Heart left ventricle (tissue), 13 donors: ENCODE results near the gene DBET.

Experiments used
- POLR2A ChIP-seq, 2 donors: fragments of 450-650 bp; IDR thresholded peaks; one replicate each; pipeline ENCODE4 v1.6.1; 2017; ENCODE audit warnings: antibody characterized with exemption in 2 of 2, mild to moderate bottlenecking in 2 of 2, moderate library complexity in 2 of 2
- TF ChIP-seq, protein P1 (sequence below), 12 donors: fragments of 200-600 bp; sonication (generic) in 4 of 12; IDR thresholded peaks; one replicate each; pipeline versions ENCODE4 v1.5.0 to v1.8.0; 2018 to 2022; ENCODE audit warnings: antibody characterized with exemption in 12 of 12, mild to moderate bottlenecking in 5 of 12
- donor health status: ischemic (EF 13 %, LVEDD 7.1; RV severe dilation, severe dysfunction).
- donor health status: DM: no; HTN: yes; CAD: no.
- donor health status: DM: no; HTN: no; CAD: no.
- donor health status: ischemic (EF 25% LVEDD 6.9; RV normal size, moderate dysfunction).
- donor health status: ischemic (EF 25% LVEDD 5.7; RV mildly dilated, moderate dysfunction).
- donor health status: ischemic (EF 35%, LVEDD 5.7; RV mildly dilated, moderate dysfunction).
- donor health status: nonischemic (EF 11% LVEDD 7.7; RV severe dilation, severe dysfunction).
- donor health status: DM: yes; HTN: yes; CAD: no.
- donor health status: PGD.
- donor health status: ischemic (EF 29% LVEDD 5.4; RV normal size, mild dysfunction).
- donor health status: nonischemic (EF 23%, LVEDD 6.1; RV moderate dilation, normal function).

DNA sequence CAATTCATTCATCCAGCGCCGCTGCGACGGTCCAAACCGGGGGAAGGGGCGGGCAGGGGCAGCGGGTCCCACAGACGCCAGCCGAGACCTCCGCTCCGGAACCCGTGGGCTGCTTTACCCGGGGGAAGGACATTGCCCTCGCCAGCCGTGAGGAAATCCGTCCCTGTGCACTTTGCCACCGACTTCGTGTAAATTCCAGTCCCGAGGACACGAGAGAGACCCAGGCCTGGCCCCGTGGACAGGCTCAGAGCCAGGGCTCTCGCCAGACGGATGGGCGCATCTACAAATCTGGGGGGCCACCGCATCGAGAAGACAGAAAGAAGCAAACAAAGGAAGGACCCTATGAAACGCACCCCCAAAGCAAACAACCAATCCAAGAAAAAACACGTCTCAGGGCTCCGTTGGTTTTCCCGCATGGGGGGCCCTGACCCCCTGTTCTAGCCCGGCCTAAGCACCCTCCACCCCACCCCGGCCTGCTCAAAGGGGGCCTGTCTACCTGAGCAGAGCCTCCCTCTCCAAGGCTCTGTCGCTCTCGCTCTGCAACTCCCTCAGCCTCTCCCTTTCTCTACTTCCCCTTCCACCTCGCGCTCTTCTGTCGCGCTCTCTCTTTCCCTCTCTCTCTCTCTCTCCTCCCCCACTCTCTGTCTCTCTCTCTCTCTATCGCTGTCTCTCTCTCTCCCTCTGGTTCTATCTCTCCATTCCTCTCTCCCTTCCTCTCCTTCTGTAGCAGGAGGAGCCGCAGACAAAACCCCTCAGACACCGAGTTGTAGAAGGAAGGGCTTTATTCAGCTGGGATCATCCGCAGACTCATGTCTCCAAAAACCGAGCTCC is 48.5 kb upstream of the DBET start:
- TF ChIP-seq, protein P1, sequence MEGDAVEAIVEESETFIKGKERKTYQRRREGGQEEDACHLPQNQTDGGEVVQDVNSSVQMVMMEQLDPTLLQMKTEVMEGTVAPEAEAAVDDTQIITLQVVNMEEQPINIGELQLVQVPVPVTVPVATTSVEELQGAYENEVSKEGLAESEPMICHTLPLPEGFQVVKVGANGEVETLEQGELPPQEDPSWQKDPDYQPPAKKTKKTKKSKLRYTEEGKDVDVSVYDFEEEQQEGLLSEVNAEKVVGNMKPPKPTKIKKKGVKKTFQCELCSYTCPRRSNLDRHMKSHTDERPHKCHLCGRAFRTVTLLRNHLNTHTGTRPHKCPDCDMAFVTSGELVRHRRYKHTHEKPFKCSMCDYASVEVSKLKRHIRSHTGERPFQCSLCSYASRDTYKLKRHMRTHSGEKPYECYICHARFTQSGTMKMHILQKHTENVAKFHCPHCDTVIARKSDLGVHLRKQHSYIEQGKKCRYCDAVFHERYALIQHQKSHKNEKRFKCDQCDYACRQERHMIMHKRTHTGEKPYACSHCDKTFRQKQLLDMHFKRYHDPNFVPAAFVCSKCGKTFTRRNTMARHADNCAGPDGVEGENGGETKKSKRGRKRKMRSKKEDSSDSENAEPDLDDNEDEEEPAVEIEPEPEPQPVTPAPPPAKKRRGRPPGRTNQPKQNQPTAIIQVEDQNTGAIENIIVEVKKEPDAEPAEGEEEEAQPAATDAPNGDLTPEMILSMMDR (IDR thresholded peaks at IDR 0.05) = no peak
- TF ChIP-seq POLR2A (IDR thresholded peaks at IDR 0.05) = no peak
